DMS79 (cell line): ENCODE data around the gene SFN.
"Not testable (repeated sequence)": the region's sequence is repeated elsewhere in the genome, so short reads cannot be mapped to it uniquely, and the experiment has no call there.

ENCODE experiments used
- DNase-seq: peaks from one replicate; lab custom pipeline; 2025; lab: John Stamatoyannopoulos, UW

Gene SFN

GRCh38 chr1:26862781-26863684 lies at the start of gene SFN:
TSS of gene SFN (plus strand) at chr1:26863149. CDS start at chr1:26863213, 64 bp downstream.
- DNase-seq = peak; percentile 92

GRCh38 chr1:26814377-26814776 lies 48.6 kb upstream of the SFN start:
- no peak for DNase-seq

GRCh38 chr1:26814893-26815292 lies 48.1 kb upstream of the SFN start:
- DNase-seq = no peak

GRCh38 chr1:26820784-26821269 lies 42.1 kb upstream of the SFN start:
- no peak for DNase-seq

GRCh38 chr1:26822737-26823395 lies 40.1 kb upstream of the SFN start:
- DNase-seq = no peak

GRCh38 chr1:26824731-26825130 lies 38.2 kb upstream of the SFN start:
- DNase-seq = peak; percentile 10

- DNase-seq = peak; percentile 11
Measured at GRCh38 chr1:26826261-26827105, 36.5 kb upstream of the SFN start, which contains the start of gene ZDHHC18. TSS of gene ZDHHC18 (plus strand) at chr1:26826688. CDS start at chr1:26826805, 117 bp downstream.

- DNase-seq = no peak
Measured at GRCh38 chr1:26827106-26827604, 35.8 kb upstream of the SFN start.

- DNase-seq = no peak
Measured at GRCh38 chr1:26827663-26828062, 35.3 kb upstream of the SFN start.

- DNase-seq = no peak
Measured at GRCh38 chr1:26828411-26828991, 34.4 kb upstream of the SFN start.

- no peak for DNase-seq
Measured at GRCh38 chr1:26829184-26829911, 33.6 kb upstream of the SFN start.

- no peak for DNase-seq
Measured at GRCh38 chr1:26831059-26831458, 31.9 kb upstream of the SFN start.

GRCh38 chr1:26831546-26832248 lies 31.3 kb upstream of the SFN start:
- DNase-seq = no peak

GRCh38 chr1:26832249-26832960 lies 30.5 kb upstream of the SFN start:
- DNase-seq = no peak

GRCh38 chr1:26833432-26834405 lies 29.2 kb upstream of the SFN start:
- no peak for DNase-seq

- DNase-seq = not testable (repeated sequence)
Measured at GRCh38 chr1:26837665-26838064, 25.3 kb upstream of the SFN start.

- no peak for DNase-seq
Measured at GRCh38 chr1:26838474-26839338, 24.2 kb upstream of the SFN start.
